ENCODE data around the gene ZBTB39.
"Not testable (repeated sequence)": the region's sequence is repeated elsewhere in the genome, so short reads cannot be mapped to it uniquely, and the experiment has no call there.

Gene ZBTB39

DNA sequence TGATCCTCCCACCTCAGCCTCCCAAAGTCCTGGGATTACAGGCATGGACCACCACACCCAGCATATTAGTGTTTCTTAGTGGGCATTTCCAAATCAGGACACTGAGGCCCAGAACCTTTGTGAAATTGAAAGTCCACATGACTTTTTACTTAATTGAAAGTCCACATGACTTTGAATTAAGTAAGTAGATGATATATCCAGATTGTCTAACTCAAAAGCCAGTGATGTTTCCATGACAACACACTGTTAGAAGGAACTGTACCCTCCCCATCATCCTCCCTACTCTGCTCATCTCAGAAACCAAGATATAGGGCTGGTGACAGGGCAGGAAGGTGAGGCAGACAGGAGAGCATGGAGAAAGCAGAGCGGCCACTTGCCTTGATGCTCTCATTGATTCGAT, 36.3 kb upstream of the ZBTB39 start:
- no peaks in the 10 kb centered on the region for H3K36me3 Mint-ChIP-seq (ENCODE audit: low read depth)
- DNase-seq: no peak
- no peaks in the 10 kb centered on the region for H3K9me3 Mint-ChIP-seq
- H3K27me3 Mint-ChIP-seq: no peaks in the 10 kb centered on the region
- no peak overlapping the region for H3K4me3 Mint-ChIP-seq
- no peak overlapping the region for H3K27ac Mint-ChIP-seq
- H3K4me1 Mint-ChIP-seq (ENCODE audit: low read depth): peaks cover 29% of the 10 kb centered on the region

GRCh38 chr12:57040750-57041149, 34.4 kb upstream of the ZBTB39 start:
- Mint-ChIP-seq H3K27ac (no peak overlapping the region), H3K27me3 (no peaks in the 10 kb centered on the region), H3K9me3 (no peaks in the 10 kb centered on the region), H3K36me3 (ENCODE audit: low read depth) (no peaks in the 10 kb centered on the region), H3K4me1 (ENCODE audit: low read depth) (peaks cover 10% of the 10 kb centered on the region), H3K4me3 (no peak overlapping the region)
- DNase-seq: no peak

GRCh38 chr12:57040211-57040610, 33.9 kb upstream of the ZBTB39 start:
- Mint-ChIP-seq H3K27ac (no peak overlapping the region), H3K4me3 (no peak overlapping the region), H3K27me3 (no peaks in the 10 kb centered on the region), H3K4me1 (ENCODE audit: low read depth) (peaks cover 7% of the 10 kb centered on the region), H3K36me3 (ENCODE audit: low read depth) (no peaks in the 10 kb centered on the region), H3K9me3 (no peaks in the 10 kb centered on the region)
- no peak for DNase-seq

GRCh38 chr12:57039016-57039798, 32.9 kb upstream of the ZBTB39 start:
- H3K36me3 Mint-ChIP-seq (ENCODE audit: low read depth): no peaks in the 10 kb centered on the region
- no peak overlapping the region for H3K4me3 Mint-ChIP-seq
- no peaks in the 10 kb centered on the region for H3K9me3 Mint-ChIP-seq
- H3K27me3 Mint-ChIP-seq: no peaks in the 10 kb centered on the region
- H3K4me1 Mint-ChIP-seq (ENCODE audit: low read depth): peaks cover 5% of the 10 kb centered on the region
- H3K27ac Mint-ChIP-seq: no peak overlapping the region
- no peak for DNase-seq

DNA sequence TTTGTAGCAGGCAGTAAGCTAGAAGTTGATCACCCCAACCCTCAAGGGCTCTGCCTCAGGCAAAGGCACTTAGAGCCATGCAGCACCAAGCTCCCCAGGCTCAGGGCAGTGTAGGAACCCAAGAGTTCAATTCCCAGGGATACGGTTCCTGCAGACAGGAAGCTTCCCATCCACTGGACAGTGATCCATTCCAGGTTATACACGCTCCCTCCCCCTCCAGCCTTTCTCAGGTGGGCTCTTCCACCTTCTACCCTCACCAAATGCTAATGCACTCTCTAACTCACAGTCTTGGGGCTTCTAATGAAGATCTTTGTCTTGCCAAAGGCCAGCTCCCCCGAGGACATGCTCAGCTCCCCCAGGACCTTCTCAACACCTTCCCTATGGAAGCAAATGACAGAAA, 30.9 kb upstream of the ZBTB39 start:
- peaks cover 5% of the 10 kb centered on the region for H3K4me1 Mint-ChIP-seq (ENCODE audit: low read depth)

DNA sequence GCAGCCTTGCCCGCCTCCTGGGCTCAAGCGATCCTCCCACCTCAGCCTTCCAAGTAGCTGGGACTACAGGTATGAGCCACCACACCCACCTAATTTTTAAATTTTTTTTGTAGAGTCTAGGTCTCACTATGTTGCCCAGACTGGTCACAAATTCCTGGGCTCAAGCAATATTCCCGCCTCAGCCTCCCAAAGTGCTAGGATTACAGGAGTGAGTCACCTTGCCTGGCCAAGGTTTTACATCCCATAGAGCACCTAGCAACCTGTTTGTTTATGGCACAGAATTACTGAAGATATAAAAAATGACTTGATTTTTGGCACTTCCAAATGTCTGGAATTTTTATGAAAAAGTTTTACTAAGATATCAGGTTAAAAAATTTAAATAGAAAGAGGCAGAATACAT, 27.1 kb upstream of the ZBTB39 start:
- H3K27ac Mint-ChIP-seq: no peak overlapping the region
- DNase-seq: no peak
- peaks cover 22% of the 10 kb centered on the region for H3K4me1 Mint-ChIP-seq (ENCODE audit: low read depth)
- no peak overlapping the region for H3K4me3 Mint-ChIP-seq
- H3K9me3 Mint-ChIP-seq: no peaks in the 10 kb centered on the region
- H3K36me3 Mint-ChIP-seq (ENCODE audit: low read depth): no peaks in the 10 kb centered on the region
- no peaks in the 10 kb centered on the region for H3K27me3 Mint-ChIP-seq

More for the DNA sequence above, 30.9 kb upstream of the ZBTB39 start:
- Mint-ChIP-seq H3K4me3 (no peak overlapping the region), H3K9me3 (no peaks in the 10 kb centered on the region), H3K36me3 (ENCODE audit: low read depth) (no peaks in the 10 kb centered on the region), H3K27ac (no peak overlapping the region), H3K27me3 (no peaks in the 10 kb centered on the region)
- no peak for DNase-seq

- no peaks in the 10 kb centered on the region for H3K9me3 Mint-ChIP-seq
- no peak for DNase-seq
- no peak overlapping the region for H3K27ac Mint-ChIP-seq
- H3K4me3 Mint-ChIP-seq: no peak overlapping the region
- H3K27me3 Mint-ChIP-seq: no peaks in the 10 kb centered on the region
- no peaks in the 10 kb centered on the region for H3K36me3 Mint-ChIP-seq (ENCODE audit: low read depth)
- peaks cover 38% of the 10 kb centered on the region for H3K4me1 Mint-ChIP-seq (ENCODE audit: low read depth)
These were observed 25.4 kb upstream of the ZBTB39 start for GRCh38 chr12:57031789-57032188.

DNA sequence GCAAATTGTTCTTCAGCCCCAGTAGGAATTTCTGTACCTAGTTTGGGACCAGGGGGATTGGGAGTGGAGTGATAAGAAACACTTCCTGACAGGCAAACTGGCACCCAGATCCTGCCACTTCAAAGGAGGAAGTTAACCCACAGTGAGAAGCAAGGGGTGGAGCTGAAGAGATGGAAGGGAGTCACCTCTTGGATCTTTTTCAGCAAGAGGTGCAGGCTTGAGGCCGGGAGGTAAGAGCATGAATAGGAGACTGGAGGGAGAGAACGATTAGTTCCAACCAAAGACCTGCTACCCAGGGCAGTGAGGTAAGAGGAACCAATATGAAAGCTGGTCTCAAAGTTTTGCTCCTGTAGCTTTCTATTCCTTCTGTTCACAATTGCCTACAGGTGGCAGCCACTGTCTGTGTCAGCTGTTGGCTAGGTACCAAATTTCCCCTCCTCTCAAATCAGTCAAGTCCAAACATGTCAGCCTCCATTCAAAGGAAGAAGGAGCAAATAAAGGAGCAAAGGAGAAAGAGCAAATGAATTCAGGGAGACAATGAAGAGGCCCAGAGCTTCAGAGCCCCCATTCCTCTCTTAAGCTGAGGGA, 24.9 kb upstream of the ZBTB39 start:
- Mint-ChIP-seq H3K27me3 (no peaks in the 10 kb centered on the region), H3K9me3 (no peaks in the 10 kb centered on the region), H3K4me3 (no peak overlapping the region), H3K36me3 (ENCODE audit: low read depth) (no peaks in the 10 kb centered on the region), H3K27ac (no peak overlapping the region), H3K4me1 (ENCODE audit: low read depth) (peaks cover 43% of the 10 kb centered on the region)
- no peak for DNase-seq

DNA sequence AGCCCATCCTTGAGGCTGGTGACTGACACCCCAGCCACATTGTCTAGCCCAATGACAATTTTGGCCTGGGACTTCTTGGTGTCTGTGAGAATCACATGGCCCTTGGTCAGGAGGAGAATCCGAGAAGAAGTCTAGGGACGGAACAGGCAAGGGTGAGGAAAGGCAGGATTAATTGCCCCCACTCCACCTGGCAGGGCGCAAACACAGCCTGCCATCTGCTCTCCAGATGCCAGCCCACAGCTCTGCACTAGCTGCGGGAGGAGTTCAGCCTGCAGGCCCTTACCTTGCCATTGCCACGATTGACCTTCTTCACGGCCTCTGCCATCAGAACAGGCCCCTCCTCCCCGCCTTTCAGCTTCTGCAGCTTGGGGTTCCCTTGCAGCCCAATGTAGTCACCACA, 23.1 kb upstream of the ZBTB39 start:
- no peak overlapping the region for H3K27ac Mint-ChIP-seq
- peaks cover 48% of the 10 kb centered on the region for H3K4me1 Mint-ChIP-seq (ENCODE audit: low read depth)

GRCh38 chr12:57027805-57028153, 21.4 kb upstream of the ZBTB39 start:
- Mint-ChIP-seq H3K27ac (peak overlapping the region; percentile 90), H3K4me3 (no peak overlapping the region), H3K36me3 (ENCODE audit: low read depth) (no peaks in the 10 kb centered on the region), H3K4me1 (ENCODE audit: low read depth) (peaks cover 48% of the 10 kb centered on the region), H3K9me3 (no peaks in the 10 kb centered on the region), H3K27me3 (no peaks in the 10 kb centered on the region)
- DNase-seq: peak; percentile 49

More for the DNA sequence above, 23.1 kb upstream of the ZBTB39 start:
- no peaks in the 10 kb centered on the region for H3K27me3 Mint-ChIP-seq
- H3K4me3 Mint-ChIP-seq: no peak overlapping the region
- H3K36me3 Mint-ChIP-seq (ENCODE audit: low read depth): no peaks in the 10 kb centered on the region
- H3K9me3 Mint-ChIP-seq: no peaks in the 10 kb centered on the region
- DNase-seq: no peak

DNA sequence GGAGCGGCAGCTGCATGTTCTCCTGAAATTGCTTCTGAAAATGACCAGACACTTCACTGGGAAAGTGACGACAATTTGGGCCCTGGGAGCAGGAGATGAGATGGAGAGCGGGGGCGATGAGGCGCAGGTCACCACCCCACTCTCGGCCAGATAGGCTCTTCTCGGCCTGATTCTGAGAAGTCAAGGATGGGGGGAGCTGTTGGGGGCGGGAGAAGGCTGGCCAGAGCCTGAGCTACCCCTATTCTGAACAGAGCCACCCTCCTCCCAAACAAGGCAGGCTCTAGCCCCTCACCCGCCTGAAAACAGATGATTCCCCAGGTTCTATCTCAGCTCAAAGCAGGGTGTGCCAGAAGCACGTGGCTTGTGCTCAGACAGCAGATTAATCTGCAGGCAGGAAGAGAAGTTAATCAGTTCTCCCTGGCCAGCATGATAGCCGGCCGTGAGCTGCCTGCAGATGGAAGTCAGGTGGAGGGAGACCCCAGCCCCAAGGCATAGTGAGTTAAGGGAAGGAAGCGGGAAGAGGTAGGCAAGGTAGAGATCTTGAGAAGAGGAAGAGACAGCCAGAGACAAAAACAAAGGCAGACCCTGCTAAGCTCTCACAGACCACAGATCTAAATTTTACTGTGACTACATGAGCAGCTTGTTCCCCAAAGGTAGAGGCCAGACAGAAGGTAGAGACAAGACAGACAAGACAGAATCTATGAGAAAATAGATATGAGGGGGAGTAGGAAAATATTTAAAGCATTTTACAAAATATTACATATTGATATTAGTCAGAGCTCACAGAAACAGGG, 20.9 kb upstream of the ZBTB39 start:
- H3K36me3 Mint-ChIP-seq (ENCODE audit: low read depth): no peaks in the 10 kb centered on the region
- H3K27me3 Mint-ChIP-seq: no peaks in the 10 kb centered on the region
- peak overlapping the region; percentile 90 for H3K27ac Mint-ChIP-seq
- DNase-seq: peak; percentile 55
- peaks cover 48% of the 10 kb centered on the region for H3K4me1 Mint-ChIP-seq (ENCODE audit: low read depth)
- no peak overlapping the region for H3K4me3 Mint-ChIP-seq
- H3K9me3 Mint-ChIP-seq: no peaks in the 10 kb centered on the region

GRCh38 chr12:57025196-57025595, 18.9 kb upstream of the ZBTB39 start:
- Mint-ChIP-seq H3K36me3 (ENCODE audit: low read depth) (no peaks in the 10 kb centered on the region), H3K4me3 (no peak overlapping the region), H3K27me3 (no peaks in the 10 kb centered on the region), H3K4me1 (ENCODE audit: low read depth) (peaks cover 34% of the 10 kb centered on the region), H3K27ac (no peak overlapping the region), H3K9me3 (no peaks in the 10 kb centered on the region)
- DNase-seq: no peak

DNA sequence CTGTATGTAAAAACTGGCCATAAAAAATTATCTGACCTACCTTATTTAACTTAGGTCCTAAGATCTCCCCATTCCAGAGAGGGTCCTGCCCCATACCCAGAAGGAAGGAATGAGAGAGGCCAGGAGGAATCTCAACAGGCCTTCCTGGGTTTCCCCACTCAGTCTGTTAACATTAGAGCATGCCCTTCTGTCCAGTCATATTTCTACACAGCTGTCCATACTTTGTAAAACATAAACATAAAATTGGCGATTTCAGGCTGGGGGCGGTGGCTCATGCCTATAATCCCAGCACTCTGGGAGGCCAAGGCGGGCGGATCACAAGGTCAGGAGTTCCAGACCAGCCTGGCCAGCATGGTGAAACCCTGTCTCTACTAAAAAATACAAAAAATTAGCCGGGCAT, 16.0 kb upstream of the ZBTB39 start:
- not testable (repeated sequence) for DNase-seq; H3K27ac Mint-ChIP-seq; H3K36me3 Mint-ChIP-seq (ENCODE audit: low read depth); H3K9me3 Mint-ChIP-seq; H3K4me3 Mint-ChIP-seq; H3K27me3 Mint-ChIP-seq
- peaks cover 30% of the 10 kb centered on the region for H3K4me1 Mint-ChIP-seq (ENCODE audit: low read depth)

DNA sequence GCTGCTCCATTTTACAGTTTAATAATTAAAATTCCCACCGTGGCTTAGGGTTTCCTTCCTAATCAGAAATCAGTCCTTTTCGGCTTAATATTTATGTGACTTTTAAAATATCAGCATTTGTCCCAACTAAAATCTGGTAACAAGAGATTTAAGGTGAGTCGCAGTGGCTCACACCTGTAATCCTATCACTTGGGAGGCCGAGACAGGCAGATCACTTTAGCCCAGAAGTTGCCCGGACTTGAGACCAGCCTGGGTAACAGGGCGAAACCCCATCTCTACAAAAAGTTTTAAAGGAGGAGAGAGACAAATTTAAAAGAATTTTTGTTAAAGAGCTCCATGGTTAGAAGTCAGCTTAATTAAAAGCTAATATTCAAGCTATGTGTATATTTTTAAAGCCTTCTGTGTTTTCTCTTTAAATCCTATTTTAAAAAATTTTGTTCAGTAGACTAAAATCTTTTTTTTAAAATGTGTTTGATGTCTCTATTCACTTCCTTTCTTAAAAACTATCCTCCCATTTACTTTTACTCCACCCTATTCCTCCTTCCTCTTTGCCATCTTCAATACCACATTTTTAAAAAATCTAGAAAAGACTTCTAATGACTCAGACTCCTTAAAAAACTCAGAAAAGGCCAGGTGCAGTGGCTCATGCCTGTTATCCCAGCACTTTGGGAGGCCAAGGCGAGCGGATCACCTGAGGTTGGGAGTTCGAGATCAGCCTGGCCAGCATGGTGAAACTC, 13.8 kb upstream of the ZBTB39 start:
- no peak for DNase-seq
- Mint-ChIP-seq H3K4me1 (ENCODE audit: low read depth) (peaks cover 14% of the 10 kb centered on the region), H3K9me3 (no peaks in the 10 kb centered on the region), H3K4me3 (no peak overlapping the region), H3K36me3 (ENCODE audit: low read depth) (no peaks in the 10 kb centered on the region), H3K27ac (peak overlapping the region; percentile 75), H3K27me3 (no peaks in the 10 kb centered on the region)

Data from activated T-cell treated with anti-CD3 and anti-CD28 coated beads, Interleukin-2, amount 50 U/mL, for 24 hours (primary cell).